Choroid plexus epithelial cell (primary cell): ENCODE data around the gene BRINP1.
A peak's percentile ranks its signal among the peaks of the same experiment; 100 is the strongest.

Experiments
- DNase-seq: peaks from one replicate; pipeline ENCODE4 v3.0.0-alpha.2; 2010; ENCODE audit warnings: low read depth
- H3K4me3 ChIP-seq: 2 replicates; pipeline ENCODE4 v1.5.1; 2011; ENCODE audit warnings: low read depth, mild to moderate bottlenecking, control low read depth, low read length, moderate library complexity
- TF ChIP-seq, protein P1 (sequence below): conservative IDR thresholded peaks from 2 replicates; pipeline ENCODE4 v1.5.1; 2011; ENCODE audit warnings: low read depth, mild to moderate bottlenecking, control low read depth, inconsistent platforms, low read length, moderate library complexity

Gene BRINP1

DNA sequence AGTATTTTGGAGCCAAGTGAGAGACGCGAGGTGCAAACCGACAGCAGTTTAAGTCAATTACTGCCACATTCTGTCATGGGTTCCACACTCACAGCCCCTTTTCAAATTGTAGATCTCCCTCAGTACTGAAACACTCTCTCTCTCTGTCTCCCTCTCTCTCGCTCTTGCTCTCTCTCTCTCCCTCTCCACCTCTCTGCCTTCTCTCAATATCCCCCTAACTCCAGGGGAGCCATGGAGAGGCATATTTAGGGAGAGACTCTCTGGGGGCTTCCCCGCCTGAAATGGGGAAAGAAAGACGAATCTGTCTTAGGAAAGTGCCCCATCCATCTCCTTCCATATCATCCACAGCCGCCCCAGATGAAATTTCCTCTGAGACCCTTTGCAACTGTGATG is 1.6 kb downstream of the BRINP1 start:
- H3K4me3 ChIP-seq = no peak overlapping the region
- DNase-seq = no peak
- TF ChIP-seq, protein P1, sequence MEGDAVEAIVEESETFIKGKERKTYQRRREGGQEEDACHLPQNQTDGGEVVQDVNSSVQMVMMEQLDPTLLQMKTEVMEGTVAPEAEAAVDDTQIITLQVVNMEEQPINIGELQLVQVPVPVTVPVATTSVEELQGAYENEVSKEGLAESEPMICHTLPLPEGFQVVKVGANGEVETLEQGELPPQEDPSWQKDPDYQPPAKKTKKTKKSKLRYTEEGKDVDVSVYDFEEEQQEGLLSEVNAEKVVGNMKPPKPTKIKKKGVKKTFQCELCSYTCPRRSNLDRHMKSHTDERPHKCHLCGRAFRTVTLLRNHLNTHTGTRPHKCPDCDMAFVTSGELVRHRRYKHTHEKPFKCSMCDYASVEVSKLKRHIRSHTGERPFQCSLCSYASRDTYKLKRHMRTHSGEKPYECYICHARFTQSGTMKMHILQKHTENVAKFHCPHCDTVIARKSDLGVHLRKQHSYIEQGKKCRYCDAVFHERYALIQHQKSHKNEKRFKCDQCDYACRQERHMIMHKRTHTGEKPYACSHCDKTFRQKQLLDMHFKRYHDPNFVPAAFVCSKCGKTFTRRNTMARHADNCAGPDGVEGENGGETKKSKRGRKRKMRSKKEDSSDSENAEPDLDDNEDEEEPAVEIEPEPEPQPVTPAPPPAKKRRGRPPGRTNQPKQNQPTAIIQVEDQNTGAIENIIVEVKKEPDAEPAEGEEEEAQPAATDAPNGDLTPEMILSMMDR = no peak

DNA sequence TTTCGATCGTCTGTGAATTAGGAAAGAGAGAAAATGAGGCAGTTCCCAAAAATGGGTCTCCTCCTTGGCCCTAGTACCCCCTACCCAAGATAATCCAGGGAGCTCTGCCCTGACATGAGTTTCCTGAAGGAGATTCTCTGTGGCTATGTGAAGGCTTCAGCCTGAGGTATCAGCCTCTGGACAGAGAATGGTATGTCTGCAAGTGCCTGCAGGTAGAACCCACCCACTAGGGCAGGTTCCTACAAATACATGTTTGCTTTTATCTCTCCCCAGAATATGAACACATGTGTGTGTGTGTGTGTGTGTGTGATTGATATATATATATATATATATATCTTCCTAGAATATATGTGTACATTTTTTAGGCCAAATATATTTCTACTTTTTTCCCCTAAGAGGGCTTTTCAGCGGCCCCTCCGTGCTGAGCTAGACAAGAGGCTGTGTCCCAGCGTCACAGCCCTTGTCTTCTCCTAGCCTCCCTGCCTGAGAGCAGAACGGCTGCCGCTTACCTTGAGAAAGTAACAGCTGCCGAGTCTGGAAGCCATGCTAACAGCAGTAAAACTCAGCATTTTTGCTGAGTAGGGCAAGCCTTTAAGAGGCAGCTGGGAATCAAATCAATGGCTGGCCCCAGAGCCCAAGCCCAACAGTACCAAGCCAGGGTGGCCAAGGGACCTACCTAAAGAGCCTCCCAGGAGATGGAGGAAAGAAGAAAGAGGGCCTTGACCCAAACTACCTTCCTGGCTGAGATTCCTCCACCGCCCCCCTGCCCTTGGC is 2.1 kb downstream of the BRINP1 start:
- no peak for DNase-seq
- H3K4me3 ChIP-seq = no peak overlapping the region
- TF ChIP-seq, protein P1 = no peak

DNA sequence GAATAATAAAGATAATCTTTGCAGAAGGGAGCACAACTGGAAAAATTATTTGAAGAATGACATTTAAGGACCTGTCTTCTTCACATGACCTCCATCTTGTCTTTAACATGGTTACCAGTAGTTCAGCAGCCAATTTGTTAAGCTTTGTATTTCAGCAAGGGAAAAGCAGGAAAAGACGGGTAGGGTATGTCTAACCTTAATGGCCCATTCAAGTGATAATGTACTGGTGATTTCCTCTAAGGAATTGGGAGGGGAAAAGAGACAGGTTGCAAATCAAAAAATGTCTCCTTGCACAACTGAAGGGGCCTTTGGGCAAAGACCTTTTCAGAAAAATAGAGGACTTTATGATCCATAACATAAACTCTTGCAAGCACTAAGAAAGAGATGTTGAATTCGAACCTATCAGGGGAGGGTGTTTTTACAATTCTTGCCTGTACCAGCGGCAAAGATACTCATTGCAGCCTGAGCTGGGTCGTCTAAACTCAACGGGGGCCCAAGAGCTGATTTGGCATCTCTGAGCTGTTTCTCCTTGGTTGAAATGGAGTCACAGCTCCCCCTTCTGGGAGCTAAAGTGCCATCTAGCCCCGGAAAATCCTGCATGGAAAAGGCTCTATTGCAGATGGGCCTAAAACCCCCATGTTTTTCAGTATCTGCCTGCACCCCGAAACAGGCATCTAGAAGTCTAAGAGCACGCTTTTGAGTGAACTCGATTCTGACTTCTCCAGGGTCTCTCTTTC is 3.8 kb downstream of the BRINP1 start:
- TF ChIP-seq, protein P1 = peak; percentile 77
- peak; percentile 55 for DNase-seq

DNA sequence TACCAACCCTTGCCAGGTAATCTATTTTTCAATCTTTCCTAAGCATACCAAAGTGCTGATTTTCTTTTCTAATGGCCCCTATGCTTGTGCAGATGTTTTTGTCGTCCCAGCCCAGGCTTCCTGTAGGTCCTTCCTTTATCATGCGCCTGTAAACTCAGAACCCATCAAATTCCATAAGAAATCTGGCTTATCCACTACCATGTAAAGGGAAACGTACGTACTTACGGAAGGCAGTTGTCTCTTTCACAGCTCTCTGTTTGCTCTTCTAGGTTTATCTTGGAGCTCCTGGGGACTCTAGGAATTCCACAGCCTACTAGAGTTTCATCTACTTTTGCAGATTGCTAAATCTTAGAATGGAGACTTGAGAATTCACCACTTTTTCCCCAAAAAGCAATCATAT is 9.0 kb downstream of the BRINP1 start:
- no peak for DNase-seq
- no peak overlapping the region for H3K4me3 ChIP-seq
- TF ChIP-seq, protein P1 = no peak

More for the DNA sequence above, 3.8 kb downstream of the BRINP1 start:
- H3K4me3 ChIP-seq = no peak overlapping the region

DNA sequence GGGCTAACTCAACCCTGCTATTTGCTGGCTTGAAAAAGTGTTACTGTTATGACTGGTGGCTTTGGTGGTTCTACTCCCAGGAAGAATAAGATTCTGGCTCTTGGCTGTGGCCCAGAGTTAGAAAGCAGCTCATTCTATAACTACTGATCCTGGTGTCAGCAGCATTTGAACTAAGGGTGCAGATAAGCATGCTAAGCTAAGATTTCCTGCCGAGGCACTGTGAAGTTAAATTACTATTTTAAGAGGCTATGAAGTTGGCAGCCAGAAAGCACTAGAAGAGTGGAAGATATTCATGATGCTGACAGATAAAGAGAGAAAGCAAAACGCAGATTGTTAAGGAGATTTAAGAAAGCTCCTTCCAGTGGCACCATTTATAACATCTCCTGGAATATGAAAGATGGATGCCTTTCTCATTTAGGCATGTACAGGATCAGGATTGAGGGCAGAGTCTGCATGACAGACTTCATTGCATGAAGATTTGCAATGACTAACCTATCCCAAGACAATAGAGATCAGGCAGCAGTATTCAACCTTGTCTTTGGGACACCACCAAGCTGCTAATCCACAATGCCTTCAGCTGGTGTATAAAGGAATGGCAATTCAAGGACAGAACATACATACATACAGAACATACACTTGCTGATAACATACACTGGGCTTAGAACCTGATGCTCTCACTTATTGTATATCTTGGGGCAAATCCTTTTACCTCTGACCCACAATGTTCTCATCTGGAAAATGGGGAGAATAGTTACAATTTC is 11.7 kb downstream of the BRINP1 start:
- no peak overlapping the region for H3K4me3 ChIP-seq
- no peak for DNase-seq
- TF ChIP-seq, protein P1 = no peak

DNA sequence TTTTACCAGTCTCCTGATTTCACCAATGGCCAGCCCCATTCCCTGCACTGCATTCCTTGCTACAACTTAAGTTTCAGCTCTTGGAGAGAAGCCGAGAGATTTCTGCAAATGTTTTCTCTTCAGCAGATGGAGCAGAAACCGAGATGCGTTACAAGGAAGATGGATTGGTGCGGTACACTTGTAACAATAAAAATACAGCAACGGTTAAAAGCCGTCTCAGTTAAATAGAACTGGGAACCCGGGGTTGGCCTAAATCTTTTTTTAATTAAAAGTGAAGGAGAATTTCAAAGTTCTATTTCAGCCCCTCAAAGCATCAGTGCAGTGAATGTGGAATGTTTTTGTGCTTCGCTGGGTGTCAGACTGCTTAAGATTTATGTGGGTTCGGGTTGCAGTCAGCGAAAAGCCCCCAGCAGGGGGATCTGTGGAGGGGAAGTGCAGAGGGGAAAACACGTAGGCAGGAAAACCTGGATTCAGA is 19.8 kb downstream of the BRINP1 start:
- DNase-seq = no peak
- TF ChIP-seq, protein P1 = no peak
- H3K4me3 ChIP-seq = no peak overlapping the region
